Measurements from ENCODE around the gene HPN. TPM values are rescaled to one million over a fixed set of nuclear protein-coding genes. Genes with fewer than 3 reads are reported as not detected.

Gene HPN
- total RNA-seq, 1 experiment from 2014 or later: 10.6 TPM

- H4K20me1 ChIP-seq (ENCODE audit: control insufficient read depth, insufficient read depth, insufficient read length): no peaks in the 10 kb centered on the region
Observed at GRCh38 chr19:35093430-35093829, 51.9 kb downstream of the HPN start.

More at GRCh38 chr19:35093430-35093829, 51.9 kb downstream of the HPN start:
- H3K18ac ChIP-seq (ENCODE audit: insufficient read length, low read depth, low read length): no peak overlapping the region
- no peak overlapping the region for H2AK5ac ChIP-seq (ENCODE audit: insufficient read length, low read length)
- H3K4me1 Mint-ChIP-seq: peaks cover 18 to 24% of the 10 kb centered on the region in 2 experiments
- no peak overlapping the region for H3K4me3 Mint-ChIP-seq
- no peak overlapping the region for H4K5ac ChIP-seq (ENCODE audit: insufficient read length, low read depth, low read length)
- no peak overlapping the region for H3K4ac ChIP-seq (ENCODE audit: low read depth, low read length)
- H3K14ac ChIP-seq (ENCODE audit: insufficient read depth, low read length): no peak overlapping the region
- H3K56ac ChIP-seq (ENCODE audit: insufficient read length, low read depth, low read length): no peak overlapping the region
- H3K4me1 ChIP-seq (ENCODE audit: insufficient read depth, low read length): no peaks in the 10 kb centered on the region; the same call in 1 of the 2 replicates
- no peak overlapping the region for H4K8ac ChIP-seq (replicated peaks; ENCODE audit: insufficient read length, low read depth, low read length)
- no peaks in the 10 kb centered on the region for H3K9me3 Mint-ChIP-seq
- no peaks in the 10 kb centered on the region for H3K79me2 ChIP-seq (ENCODE audit: insufficient read depth, low read length)
- H2BK5ac ChIP-seq (ENCODE audit: insufficient read length, low read length): no peak overlapping the region
- H2AFZ ChIP-seq (ENCODE audit: low read length): no peak overlapping the region
- no peak overlapping the region for H2BK12ac ChIP-seq (ENCODE audit: insufficient read length, low read depth, low read length)
- no peak overlapping the region for H4K91ac ChIP-seq (ENCODE audit: insufficient read length, low read depth, low read length)
- no peak overlapping the region for H3K4me2 ChIP-seq (ENCODE audit: insufficient read depth, insufficient read length, low read length)
- no peaks in the 10 kb centered on the region for H3K79me1 ChIP-seq (ENCODE audit: insufficient read depth, low read depth, low read length, poor library complexity, severe bottlenecking)
- H3K27me3 ChIP-seq (ENCODE audit: insufficient read depth, low read length): no peaks in the 10 kb centered on the region
- no peak overlapping the region for H2BK15ac ChIP-seq (ENCODE audit: low read depth, low read length)
- H3K27ac ChIP-seq (ENCODE audit: insufficient read length, low read depth, low read length): no peak overlapping the region
- no peaks in the 10 kb centered on the region for H3K9me3 ChIP-seq (ENCODE audit: control insufficient read depth, low read depth, low read length)
- H2BK120ac ChIP-seq (ENCODE audit: low read depth, low read length, poor library complexity, severe bottlenecking): no peak overlapping the region
- no peak overlapping the region for H3K23ac ChIP-seq (ENCODE audit: insufficient read length, low read depth, low read length)
- no peak overlapping the region for H3T11ph ChIP-seq (ENCODE audit: low read length)
- WGBS (ENCODE audit: extremely low coverage, insufficient read length, low lambda C conversion rate): no CpG with 5 or more reads among the region's 5 CpGs
- H3K27ac Mint-ChIP-seq: no peak overlapping the region
- no peak overlapping the region for H2BK20ac ChIP-seq (ENCODE audit: low read depth, low read length, poor library complexity, severe bottlenecking)
- no peak overlapping the region for H3K9ac ChIP-seq (ENCODE audit: extremely low read depth, insufficient read length, low read length)
- peaks cover 3% of the 10 kb centered on the region for H3K27me3 Mint-ChIP-seq (ENCODE audit: low read depth)
- no peak for DNase-seq
- no peaks in the 10 kb centered on the region for H3K36me3 Mint-ChIP-seq (ENCODE audit: insufficient read depth in 1 of 3, low read depth in 3 of 3)
- TF ChIP-seq, protein P1, sequence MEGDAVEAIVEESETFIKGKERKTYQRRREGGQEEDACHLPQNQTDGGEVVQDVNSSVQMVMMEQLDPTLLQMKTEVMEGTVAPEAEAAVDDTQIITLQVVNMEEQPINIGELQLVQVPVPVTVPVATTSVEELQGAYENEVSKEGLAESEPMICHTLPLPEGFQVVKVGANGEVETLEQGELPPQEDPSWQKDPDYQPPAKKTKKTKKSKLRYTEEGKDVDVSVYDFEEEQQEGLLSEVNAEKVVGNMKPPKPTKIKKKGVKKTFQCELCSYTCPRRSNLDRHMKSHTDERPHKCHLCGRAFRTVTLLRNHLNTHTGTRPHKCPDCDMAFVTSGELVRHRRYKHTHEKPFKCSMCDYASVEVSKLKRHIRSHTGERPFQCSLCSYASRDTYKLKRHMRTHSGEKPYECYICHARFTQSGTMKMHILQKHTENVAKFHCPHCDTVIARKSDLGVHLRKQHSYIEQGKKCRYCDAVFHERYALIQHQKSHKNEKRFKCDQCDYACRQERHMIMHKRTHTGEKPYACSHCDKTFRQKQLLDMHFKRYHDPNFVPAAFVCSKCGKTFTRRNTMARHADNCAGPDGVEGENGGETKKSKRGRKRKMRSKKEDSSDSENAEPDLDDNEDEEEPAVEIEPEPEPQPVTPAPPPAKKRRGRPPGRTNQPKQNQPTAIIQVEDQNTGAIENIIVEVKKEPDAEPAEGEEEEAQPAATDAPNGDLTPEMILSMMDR (conservative IDR thresholded peaks at IDR 0.05): no peak
- no peaks in the 10 kb centered on the region for H3K23me2 ChIP-seq (ENCODE audit: insufficient read length, low read depth, low read length, poor library complexity, severe bottlenecking)

Data from H9 (cell line).